Myometrial cell (primary cell): Measurements from ENCODE around the gene FNDC5. TPM values are rescaled to one million over a fixed set of nuclear protein-coding genes. Genes with fewer than 3 reads are reported as not detected.

ENCODE experiments used
- total RNA-seq: library from RNA; depleted of rRNA; stranded (reverse); fragments of >200 nt; gene quantifications from 2 replicates; pipeline ENCODE4 v1.2.3, GENCODE V29; 2015

Gene FNDC5
- total RNA-seq, result 0.58 TPM in 1 of 2 replicates, not detected in the other

DNA sequence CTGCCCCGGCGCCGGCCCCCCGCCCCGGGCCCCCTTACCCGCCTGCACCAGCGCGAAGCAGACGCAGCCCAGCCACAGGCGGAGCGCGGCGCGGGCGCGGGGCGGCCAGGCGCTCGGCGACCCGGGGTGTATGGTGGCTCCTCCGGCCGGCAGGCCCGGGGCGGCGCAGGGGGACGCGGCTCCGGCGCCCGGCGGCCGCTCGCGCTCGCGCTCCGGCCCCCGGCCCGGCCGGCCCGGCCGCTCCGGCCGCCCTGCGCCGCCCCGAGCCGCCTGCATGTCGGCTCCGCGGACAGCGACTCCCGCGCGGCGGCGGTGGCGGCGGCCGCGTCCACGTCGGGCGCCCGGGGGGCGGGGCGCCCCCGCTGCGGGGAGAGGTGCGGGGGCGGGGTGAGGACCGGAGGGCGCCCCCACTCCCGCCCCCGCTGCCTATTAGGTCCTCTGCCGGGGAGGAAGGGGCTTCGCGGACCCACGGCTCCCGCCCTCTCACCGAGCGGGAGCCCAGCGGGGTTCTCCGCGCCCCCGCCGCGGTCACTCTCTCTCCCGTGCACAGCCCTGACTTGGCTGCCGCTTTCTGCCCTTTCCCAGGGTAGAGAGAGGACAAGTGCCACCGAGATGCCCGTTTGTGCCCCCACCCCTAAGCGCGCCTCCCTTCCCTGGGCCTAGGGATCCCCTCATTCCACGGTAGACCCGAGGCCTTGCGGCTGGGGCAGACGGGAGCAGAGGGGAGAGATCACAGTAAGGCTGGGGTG lies at the start of gene FNDC5:
TSS of gene FNDC5 (minus strand) at position 298 of the 749 bp plus-strand sequence.

DNA sequence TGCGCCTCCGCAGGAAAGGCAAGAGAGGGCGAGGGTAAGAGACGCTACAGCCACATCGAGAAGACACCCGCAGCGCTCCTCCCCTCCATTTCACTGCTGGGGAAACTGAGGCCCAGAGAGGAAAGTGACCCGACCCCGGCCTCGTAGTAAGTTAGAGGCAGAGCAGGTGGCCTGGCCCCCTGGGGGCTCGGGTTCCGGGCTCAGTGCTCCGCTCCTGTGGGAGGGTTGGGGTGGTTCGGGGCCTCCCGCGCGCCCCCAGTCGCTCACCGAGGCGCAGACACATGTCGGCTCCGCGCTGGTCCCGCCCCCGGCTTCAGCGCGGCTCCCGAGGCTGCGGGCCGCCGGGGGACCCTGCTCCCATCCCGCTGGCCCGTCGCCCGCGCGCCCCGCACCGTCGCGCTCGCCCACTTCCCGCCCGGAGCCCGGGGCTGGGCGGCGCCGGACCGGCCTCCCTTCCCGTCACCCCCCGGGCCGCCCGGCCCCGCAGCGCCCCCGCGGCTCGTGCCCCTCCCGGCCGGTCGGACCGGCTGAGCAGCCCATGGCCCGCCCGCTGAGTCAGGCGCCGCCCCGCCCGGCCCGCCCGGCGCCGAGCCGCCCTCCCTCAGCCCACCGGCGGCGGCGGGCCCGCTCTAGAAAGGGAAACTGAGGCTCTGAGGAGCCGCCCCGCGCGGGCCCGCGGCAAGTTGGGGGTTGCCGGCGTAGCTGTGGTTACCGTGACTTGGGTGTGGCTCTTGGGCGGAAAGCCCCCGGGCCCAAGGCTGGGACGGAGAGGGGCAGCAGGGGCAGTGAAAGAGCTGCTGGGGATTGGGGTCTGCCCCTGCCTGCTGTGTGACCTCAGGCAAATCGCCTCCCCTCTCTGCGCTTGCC lies 30.5 kb upstream of the FNDC5 start, which contains the start of gene TMEM54:
TSS of gene TMEM54 (minus strand) at position 434 of the 867 bp plus-strand sequence. CDS start at position 283, 151 bp downstream.

DNA sequence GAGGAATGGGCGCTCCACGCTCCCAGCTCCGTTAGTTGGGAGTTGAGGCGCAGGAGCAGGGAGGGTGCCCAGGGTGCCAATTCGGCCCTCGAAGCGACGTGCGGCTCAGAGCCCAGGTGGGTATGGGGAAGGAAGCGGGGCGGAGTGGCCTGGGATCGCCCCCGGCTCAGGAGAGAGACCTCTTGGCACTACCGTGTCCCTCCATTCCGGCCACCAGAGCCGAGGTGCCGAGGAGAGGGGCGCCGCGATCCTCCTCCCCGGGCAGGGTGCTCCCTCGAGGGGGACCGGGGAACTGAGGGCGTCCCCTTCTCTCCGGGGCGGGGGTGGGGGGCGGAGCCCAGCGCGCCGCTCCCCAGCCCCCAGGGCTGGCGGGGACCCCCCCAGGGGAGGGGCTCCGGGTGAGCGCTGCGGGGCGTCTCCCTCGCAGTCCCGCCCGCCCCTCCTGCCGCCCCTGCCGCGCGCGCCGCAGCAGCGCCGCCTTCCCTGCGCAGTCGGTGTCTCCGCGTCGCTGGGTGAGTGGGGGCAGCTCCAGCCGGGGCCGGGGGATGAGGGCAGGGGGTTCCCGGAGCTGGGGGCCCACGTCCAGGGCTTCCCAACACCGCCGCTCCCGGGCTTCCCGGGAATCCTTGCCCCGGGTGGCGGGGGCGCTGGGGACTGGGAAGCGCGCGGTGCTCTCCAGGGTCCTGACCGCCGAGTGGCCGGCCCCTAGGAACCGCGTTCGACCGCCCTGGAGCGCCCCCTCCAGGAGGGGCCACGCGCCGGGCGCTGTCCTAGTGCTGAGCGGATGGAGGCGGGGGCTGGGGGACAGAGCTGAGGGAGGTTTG lies 15.5 kb upstream of the FNDC5 start, which contains the start of gene HPCA:
TSS of gene HPCA (plus strand) at position 488 of the 824 bp plus-strand sequence. CDS start 2,408 bp downstream, outside the sequence.

DNA sequence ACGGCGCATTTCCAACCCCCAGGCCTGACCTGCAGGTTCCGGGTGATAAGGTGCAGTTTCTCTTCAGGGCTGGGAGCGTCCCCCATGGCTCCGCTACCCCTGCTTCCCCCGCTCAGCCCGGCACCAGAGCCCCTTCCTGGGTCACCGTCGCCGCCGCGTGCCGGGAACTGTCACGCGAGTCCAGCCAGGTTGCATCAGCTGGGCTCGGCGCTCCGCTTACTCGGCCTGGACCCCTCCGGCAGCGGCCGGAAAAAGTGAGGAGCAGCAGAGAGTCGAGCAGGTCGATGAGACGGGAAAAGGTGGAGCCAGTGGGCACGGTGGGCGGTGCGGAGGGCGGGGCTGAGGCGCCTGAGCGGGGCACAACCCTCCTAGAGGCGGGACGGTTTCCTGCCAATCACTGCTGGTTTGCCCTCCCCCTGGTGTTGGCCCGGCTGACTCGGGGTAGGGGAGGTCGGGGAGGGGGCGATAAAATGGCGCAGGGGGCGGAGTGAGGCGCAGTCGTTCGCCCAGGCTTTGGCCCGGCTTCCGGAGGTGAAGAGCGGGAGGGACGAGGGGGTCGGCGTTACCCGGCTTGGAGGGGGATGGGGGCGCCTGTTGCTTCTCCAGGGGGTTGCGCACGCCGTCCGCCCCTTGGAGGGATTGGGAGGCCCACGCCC lies 53.4 kb downstream of the FNDC5 start, which contains the start of the genes S100PBP and YARS1:
TSS of gene S100PBP (plus strand) at position 495 of the 656 bp plus-strand sequence. CDS start 8,447 bp downstream, outside the sequence.
TSS of gene YARS1 (minus strand) at position 200 of the 656 bp plus-strand sequence. CDS start at position 86, 114 bp downstream.

Other genes with a start within 250 kb of the FNDC5 start
- gene ZBTB8OS, start 220.4 kb downstream of the FNDC5 start, total RNA-seq, result 14.4 and 17.7 TPM in 2 replicates
- gene RBBP4, start 219.7 kb downstream of the FNDC5 start, total RNA-seq, result 93.7 and 111 TPM in 2 replicates
- 17.9 and 19.5 TPM in 2 replicates for gene SYNC, start 168.1 kb downstream of the FNDC5 start, total RNA-seq
- gene YARS1, start 53.6 kb downstream of the FNDC5 start, total RNA-seq, result 183 and 202 TPM in 2 replicates
- 17.0 and 25.3 TPM in 2 replicates for gene S100PBP, start 53.3 kb downstream of the FNDC5 start, total RNA-seq
- 0.29 TPM in 1 of 2 replicates, not detected in the other for gene HPCA, start 15.6 kb upstream of the FNDC5 start, total RNA-seq
- gene TMEM54, start 30.5 kb upstream of the FNDC5 start, total RNA-seq, result 95.9 and 125 TPM in 2 replicates
- gene RNF19B, start 93.9 kb upstream of the FNDC5 start, total RNA-seq, result 14.4 and 18.1 TPM in 2 replicates
- gene AK2, start 166.0 kb upstream of the FNDC5 start, total RNA-seq, result 165 and 166 TPM in 2 replicates
- gene AZIN2, start 210.2 kb upstream of the FNDC5 start, total RNA-seq, result 6.3 and 17.0 TPM in 2 replicates